Activated CD4-positive, CD25-positive, alpha-beta regulatory T cell treated with anti-CD3 and anti-CD28 coated beads, Interleukin-2, amount 50 U/mL, for 24 hours (primary cell): ENCODE measurements around the gene CACNA1S.
A peak's percentile ranks its signal among the peaks of the same experiment; 100 is the strongest.

Source experiments
- ATAC-seq, 2 donors: fragments of 150-1000 bp; cut with Tn5 transposase; one replicate each; pipeline ENCODE4 v1.10.0; 2021; ENCODE audit warnings: mild to moderate bottlenecking in 1 of 2, moderate library complexity in 1 of 2

CACNA1S gene

DNA sequence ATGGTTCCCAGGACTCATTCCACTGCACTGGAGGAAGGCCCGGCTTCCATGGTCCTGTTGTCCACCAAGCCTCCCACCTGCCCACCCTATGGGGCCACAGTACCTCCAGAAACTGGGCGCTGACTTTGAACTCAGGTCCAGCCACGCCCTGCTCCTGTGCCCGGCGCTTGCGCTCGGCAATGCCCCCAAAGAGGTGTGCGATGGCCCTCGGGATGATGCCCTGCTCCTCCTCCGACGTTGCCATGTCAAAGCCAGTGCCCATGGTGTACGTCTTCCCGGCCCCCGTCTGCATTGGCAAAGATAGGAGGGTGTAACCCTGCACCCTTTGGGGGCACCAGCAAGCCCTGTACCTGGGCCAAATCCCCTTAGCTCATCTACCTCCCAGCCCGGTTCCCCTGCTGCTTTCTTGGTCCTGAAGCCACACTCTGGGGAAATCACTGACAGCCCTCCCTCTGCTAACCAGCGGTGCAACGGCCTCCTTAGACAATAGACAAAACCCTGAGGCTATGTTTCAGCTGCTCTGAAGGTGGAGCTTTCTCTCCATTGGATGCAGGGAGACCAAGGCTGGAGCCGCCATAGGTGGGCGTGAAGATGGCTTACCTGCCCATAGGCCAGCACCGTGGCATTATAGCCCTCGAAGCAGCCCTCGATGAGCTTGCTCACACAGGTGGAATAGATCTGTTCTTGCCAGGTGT, 103.4 kb downstream of the CACNA1S start:
- ATAC-seq, result no peak

DNA sequence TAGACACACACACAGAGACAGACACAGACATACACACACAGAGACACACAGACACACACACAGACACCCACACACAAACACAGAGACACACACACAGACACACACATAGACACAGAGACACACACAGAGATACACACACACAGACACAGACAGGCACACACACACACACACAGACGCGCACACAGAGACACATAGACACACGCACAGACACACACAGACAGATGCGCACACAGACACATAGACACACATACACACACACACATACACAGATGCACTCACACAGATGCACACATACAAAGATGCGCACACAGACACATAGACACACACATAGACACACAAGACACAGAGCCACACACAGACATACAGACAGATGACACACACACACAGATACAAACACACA, 104.7 kb downstream of the CACNA1S start:
- ATAC-seq, result no peak

DNA sequence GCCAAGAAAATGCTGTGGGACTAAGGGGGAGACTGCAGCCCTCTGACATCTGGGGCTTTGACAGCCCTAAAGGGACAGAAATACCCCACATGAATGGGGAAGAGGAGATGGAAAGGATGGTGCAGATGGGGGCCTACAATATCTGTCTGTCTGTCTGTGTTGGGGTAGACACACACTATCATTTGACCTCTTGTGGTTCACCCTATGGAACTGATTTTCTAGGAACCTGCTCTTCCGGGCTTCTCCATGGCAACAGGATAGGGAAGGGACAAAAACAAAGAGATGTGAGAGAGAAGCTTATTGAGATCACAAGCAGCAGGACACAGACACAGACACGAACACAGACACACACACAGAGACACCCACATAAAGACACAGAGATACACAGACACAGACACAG, 105.8 kb downstream of the CACNA1S start:
- ATAC-seq, result no peak

DNA sequence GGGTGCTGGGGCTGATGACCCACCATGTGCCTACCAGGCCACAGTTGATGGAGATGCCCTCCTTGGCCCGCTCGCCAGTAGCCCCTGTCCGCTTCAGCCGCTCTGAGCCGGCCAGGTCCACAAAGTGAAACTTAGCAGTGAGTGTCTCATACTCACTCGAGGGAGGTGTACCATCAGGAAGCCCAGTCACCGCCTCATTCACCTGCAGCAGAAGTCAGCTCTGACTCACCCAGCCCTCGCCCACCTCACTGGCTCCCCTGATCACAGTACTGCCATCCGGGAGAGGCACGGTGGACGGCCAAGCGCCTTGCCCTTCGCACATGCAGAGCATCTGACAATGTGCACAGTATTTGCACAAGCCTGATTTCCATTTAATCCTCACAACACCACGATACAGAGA, 107.5 kb downstream of the CACNA1S start:
- ATAC-seq, result peak in 1 of 2 donors; percentile 41

DNA sequence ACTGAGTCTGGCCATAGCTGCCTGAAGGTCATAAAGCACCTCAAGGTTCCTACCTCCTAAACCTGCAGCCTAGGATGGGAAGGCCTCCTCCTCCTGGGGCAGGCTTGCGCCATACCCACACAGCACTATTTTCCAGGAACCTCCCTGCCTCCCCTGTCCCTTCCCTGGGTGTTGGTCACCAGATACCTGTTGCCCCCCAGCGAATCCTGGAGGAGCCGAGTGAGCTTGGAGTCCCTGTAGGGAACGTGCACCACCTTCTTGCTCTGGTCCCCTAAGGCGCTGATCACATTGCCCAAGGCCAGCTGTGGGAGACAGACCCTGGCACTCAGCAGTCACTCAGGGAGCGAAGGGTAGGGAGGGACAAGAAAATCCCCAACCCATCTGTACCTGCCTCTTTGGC, 108.1 kb downstream of the CACNA1S start:
- ATAC-seq, result no peak

DNA sequence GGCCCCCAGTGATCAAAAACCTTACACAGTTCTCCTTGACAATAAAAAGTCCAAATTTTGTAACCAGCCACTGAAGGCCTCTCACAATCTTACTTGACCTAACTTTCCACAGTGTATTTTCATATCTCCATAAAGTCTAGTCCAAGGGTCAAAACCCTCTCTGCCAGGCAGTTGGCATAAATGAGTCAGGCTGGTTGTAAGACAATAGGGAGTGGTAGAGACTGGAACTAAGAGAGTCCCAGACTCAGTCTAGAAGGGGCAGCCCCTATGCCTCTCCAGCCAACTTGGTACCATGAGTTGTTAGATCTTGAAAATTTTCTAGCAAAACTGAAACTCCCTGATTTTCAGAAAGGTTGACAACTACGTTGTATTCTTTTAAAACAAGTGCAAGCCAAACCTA, 109.7 kb downstream of the CACNA1S start:
- peak in 1 of 2 donors; percentile 48 for ATAC-seq

DNA sequence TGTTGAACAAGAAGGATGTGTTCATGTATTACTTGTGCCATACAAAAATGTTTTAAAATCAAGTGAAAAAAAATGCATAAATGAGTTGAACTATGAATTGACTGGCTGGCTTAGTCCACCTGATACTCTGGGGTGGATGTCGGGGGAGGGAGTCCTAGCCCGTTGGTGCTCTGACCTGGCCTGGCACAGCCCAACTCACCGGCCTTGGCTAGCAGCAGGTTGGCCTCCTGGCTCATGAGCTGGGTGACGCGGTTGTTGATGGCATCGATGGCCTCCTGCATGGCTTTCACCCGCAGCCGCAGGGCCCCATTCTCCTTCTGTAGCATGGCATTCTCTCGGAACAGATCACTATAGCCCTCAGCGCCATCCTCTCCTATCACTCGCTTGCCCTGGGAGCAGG, 110.3 kb downstream of the CACNA1S start:
- no peak for ATAC-seq

DNA sequence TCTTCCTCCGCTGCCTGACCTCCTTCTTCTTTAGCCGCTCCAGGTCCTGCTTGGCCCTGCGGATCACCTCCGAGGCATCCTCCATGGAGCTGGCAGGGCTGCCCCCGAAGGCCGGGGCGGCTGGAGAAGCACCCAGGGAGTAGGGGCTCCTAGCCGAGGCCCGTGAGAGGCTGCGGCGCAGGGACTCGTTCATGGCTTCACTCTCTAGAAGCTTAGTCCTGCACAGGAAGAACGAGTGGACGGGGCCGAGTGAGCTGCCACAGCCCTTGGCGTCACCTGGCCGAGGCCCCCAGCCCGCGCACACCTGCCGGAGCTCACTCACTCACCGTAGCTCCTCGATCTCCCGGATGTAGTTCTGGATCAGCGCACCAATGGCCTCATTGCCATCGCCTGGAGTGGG, 111.8 kb downstream of the CACNA1S start:
- ATAC-seq, result no peak

DNA sequence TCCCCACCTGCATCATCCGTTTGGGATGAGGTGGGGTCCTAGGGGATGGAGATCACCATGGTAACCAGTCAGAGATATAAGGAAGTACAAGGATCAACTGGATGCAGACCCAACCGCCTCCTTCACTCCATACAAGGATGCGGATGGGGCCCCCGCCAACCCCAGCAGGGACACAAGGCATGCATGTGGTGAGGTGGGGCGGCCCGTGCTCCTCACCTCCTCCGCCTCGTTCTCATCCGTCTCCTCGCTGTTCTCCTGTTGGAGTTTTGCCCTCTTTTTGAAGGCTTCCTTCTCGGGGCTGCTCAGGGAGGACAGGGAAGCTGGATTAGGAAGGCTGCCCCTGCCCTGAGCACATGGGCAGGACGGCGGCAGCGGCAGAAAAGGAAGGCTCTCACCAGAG, 112.6 kb downstream of the CACNA1S start:
- no peak for ATAC-seq

DNA sequence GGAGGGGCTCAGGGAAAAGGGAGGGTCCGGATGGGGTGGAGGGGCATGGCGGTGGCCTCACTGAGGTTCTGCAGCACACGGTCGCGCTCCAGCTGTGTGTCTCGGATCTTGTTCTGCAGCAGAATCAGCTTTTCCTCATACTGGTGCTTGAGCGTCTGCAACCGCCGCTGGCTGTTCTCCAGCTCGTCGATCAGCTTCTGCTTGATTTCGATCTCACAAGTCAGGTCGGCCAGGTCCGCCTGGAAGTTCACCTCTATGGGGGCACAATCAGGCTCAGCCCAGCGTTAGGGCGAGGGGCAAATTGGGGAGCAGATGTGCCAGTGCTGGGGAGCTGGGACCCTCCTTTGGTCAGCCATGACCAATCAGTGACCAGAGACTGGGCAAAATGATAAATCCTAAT, 113.9 kb downstream of the CACNA1S start:
- no peak for ATAC-seq

DNA sequence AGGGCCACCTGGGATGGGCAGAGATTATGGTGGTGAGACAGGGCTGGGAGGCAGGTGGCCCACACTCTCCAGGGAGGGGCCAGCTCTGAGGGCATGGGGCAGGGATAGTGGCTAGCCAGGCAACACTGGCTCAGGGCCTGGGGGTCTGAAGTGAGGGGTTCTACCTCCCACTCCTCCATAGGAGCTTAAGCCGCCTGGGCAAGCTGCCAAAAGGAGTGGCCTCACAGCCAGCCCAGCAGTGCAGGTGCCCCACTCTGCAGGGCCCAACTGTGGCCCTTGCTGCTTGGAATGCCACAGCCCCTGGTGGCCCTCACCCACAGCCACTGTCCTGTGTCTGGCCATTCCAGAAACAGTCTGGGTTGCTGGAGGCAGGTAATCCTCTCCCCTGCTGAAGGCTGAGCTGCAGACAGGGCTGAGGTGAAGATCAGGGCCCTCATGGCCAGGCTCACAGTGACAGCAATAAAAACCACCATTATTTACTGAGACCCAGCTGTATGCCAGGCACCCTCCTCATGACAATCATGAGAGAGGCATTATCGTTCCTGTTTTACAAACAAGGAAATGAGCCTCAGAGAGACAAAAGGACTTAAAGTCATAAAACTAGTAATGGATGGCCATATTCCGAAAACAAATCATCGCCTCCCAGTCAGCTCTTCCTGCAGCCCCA, 119.7 kb downstream of the CACNA1S start:
- ATAC-seq, result no peak

DNA sequence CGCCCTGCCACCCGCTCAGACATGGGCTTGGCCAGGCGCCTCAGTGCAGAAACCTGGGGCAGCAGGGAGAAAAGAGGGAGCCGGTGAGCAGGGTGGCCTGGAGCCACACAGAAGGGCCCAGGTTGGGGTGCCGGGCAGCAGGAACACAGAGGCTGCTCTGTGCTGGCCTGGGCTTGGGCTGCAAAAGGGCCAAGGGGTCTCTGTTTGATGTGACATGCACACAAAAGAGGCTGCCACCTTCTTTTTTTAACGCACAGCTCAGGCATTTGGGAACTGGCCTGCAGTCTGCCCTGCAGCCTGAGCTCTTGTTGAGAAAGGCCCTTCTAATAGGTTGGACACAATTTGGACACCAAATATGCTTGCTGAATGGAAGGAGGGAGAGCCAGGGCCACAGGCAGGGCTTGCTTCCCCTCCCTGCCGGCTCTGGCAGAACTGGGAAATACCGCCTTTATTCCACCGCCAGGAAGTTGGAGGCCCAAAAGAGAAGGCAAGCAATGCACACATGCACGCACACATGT, 121.1 kb downstream of the CACNA1S start:
- no peak for ATAC-seq

DNA sequence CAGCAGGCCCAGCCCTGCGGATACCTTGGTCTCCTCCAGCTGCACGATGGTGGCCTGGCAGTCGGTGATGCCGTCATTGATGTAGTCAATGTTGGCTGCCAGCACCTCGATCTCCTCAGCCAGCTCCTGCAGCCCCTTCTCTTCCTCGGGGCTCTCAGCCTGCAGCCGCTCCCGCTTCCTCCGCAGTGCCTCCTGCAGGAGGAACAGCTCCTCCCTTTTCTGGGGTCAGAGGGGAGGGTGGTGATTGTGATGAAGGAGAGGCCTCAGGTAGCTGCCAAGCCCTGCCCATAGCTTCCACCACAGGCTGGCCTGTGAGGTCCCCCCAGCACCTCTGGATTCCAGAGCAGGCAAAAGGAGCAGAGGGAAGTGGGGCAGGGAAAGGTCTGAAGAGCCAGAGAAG, 122.1 kb downstream of the CACNA1S start:
- no peak for ATAC-seq
